Endothelial cell of umbilical vein (primary cell): ENCODE data around the gene SLC34A1.

Experiments
- CTCF ChIP-seq, 2 donors: IDR thresholded peaks; 1 replicate in 1 of 2; 2 replicates in 1 of 2; pipeline ENCODE4 v1.5.1; 2011; ENCODE audit warnings: low read length in 2 of 2, mild to moderate bottlenecking in 2 of 2, moderate library complexity in 2 of 2, control low read depth in 1 of 2, inconsistent platforms in 1 of 2, low read depth in 1 of 2; ENCODE audit not compliant: insufficient read depth in 1 of 2; ENCODE audit errors: extremely low read depth in 1 of 2
- EZH2 ChIP-seq: IDR thresholded peaks from 2 replicates; pipeline ENCODE4 v1.6.1; 2012; ENCODE audit warnings: borderline replicate concordance, low read depth, mild to moderate bottlenecking, moderate library complexity, low read length, inconsistent platforms; ENCODE audit not compliant: severe bottlenecking
- FOS ChIP-seq: IDR thresholded peaks from 2 replicates; pipeline ENCODE4 v1.6.1; 2011; ENCODE audit warnings: mild to moderate bottlenecking, low read length, moderate library complexity, borderline replicate concordance; ENCODE audit not compliant: insufficient read depth
- JUN ChIP-seq: IDR thresholded peaks from 2 replicates; pipeline ENCODE4 v1.6.1; 2011; ENCODE audit warnings: borderline replicate concordance, low read depth; ENCODE audit not compliant: insufficient read length, insufficient read depth
- MYC ChIP-seq: IDR thresholded peaks from one replicate; pipeline ENCODE4 v1.6.1; 2011; ENCODE audit warnings: mild to moderate bottlenecking, low read depth, low read length
- POLR2A ChIP-seq: IDR thresholded peaks from 2 replicates; pipeline ENCODE4 v1.6.1; 2012; ENCODE audit warnings: low read depth, mild to moderate bottlenecking, control low read depth, low read length
- POLR2AphosphoS5 ChIP-seq: IDR thresholded peaks from 2 replicates; pipeline ENCODE4 v1.6.1; 2012; ENCODE audit warnings: low read depth, mild to moderate bottlenecking, control low read depth, low read length, moderate library complexity; ENCODE audit not compliant: insufficient read depth

GRCh38 chr5:177434942-177435738 lies 50.9 kb downstream of the SLC34A1 start:
- TF ChIP-seq POLR2A (no peak), POLR2AphosphoS5 (no peak), JUN (no peak), EZH2 (no peak), CTCF (IDR thresholded peaks at IDR 0.05; ENCODE audit: extremely low read depth in 1 of 2, insufficient read depth in 1 of 2, low read depth in 1 of 2, low read length in 2 of 2) (no peak), MYC (no peak), FOS (no peak)
